ENCODE results near the gene SAFB2.

SAFB2 gene

GRCh38 chr19:5578097-5578846 lies 44.3 kb downstream of the SAFB2 start:
- peak; percentile 86 for DNase-seq

GRCh38 chr19:5575590-5575989 lies 47.0 kb downstream of the SAFB2 start:
- no peak for DNase-seq

GRCh38 chr19:5572556-5573286 lies 49.9 kb downstream of the SAFB2 start:
- no peak for DNase-seq

DNA sequence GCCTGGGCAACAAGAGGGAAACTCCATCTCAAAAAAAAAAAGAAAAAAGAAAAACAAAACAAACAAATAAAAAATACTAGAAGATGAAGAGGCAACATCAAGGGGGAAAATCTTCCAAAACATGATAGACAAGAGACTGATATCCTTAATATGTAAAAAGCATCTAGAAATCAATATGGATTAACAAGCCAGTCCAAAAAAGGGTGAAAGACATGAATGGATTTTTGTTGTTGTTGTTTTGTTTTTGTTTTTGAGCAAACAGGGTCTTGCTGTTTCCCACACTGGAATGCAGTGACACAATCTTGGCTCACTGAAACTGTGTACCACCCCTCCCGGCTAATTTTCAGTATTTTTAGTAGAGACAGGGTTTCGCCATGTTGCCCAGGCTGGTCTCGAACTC lies 50.8 kb downstream of the SAFB2 start:
- no peak for DNase-seq

DNA sequence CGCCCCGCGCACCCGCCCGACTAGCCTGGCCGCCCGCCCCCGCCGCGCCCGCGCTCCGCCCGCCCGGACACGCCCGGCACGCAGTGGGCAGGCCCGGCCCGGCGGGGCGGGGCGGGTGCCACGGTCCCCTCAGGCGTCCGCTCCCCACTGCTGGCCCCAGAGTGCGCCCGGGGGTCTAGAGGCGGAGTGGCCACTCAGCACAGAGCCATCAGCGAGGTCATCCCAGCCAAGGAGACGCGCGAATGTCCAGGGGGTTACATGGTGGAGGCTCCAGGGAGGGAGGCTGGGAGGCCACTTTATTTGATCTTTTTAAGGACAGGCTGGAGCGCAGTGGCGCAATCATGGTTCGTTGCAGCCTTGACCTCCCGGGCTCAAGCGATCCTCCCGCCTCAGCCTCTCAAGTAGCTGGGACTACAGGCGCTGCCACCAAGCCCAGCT lies 54.6 kb downstream of the SAFB2 start:
- no peak for DNase-seq

DNA sequence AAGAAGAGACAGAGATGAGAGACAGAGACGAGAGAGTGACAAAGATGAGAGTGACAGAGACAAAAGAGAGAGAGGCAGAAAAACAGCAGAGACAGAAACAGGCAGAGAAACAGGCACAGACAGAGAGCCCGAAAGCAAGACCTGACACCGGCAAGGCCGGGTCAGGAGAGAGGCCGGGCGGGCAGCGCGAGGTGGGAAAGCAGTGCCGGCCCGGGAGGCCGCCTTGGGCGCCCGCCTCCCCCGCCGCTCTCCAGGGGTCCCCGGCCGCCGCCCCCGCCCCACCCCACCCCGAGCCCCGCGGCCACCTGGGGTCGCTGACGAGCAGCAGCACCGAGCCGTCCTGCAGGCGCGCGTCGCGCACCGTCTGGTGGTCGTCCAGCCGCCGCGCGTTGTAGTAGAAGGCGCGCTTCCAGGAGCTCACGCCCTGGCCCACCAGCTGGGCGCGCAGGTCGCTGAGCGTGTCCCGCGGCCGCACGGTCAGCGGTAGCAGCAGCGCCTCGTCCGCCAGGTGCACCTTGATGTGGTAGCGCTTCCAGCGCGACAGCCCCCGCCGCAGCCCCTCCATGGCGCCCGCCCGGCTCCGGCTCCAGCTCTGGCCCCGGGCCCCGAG lies 55.1 kb downstream of the SAFB2 start, which contains the start of gene TINCR:
Gene TINCR, minus strand, starts transcription at position 594 of the 610 bp plus-strand sequence.
- DNase-seq: no peak

DNA sequence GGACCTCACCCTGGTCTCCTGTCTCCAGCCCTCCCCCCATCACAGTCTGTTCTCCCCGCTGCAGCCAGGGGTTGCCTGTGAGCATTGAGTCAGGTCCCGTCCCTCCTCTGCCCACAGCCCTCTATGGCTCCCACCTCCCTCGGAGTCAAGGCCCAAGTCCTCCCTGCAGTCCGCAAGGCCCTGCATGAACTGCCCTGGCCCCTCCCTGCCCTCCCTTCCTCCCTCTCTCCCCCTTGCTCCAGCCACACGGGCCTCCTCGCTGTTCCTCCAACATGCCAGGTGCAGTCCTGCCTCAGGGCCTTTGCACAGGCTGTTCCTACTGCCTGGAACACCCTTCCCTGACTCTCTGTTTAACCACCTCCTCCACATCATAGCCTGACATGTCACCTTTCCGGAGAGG lies 57.6 kb downstream of the SAFB2 start:
- no peak for DNase-seq

GRCh38 chr19:5563935-5564612 lies 58.5 kb downstream of the SAFB2 start:
- no peak for DNase-seq

- no peak for DNase-seq
These were observed 59.6 kb downstream of the SAFB2 start for GRCh38 chr19:5563008-5563431.

DNA sequence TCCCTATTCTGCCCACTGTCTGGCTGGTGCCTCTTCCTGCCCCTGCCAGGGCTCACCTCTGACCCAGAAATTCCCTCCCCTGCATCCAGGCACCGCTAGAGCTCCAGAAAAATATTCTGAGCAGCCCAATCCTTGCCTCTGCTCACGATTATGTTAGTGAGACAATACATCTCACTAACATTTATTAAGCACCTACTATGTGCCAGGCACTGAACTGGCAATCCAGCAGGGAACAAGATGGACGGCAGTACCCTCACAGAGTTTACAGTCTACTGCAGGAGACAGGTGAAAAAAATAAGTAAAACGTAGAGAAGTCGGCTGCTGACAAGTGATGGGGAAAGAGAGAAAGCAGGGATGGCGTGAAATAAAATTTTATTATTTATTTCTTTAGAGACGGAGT lies 60.3 kb downstream of the SAFB2 start:
- DNase-seq: no peak

- DNase-seq: no peak
These were observed 61.0 kb downstream of the SAFB2 start for GRCh38 chr19:5561559-5561958.

DNA sequence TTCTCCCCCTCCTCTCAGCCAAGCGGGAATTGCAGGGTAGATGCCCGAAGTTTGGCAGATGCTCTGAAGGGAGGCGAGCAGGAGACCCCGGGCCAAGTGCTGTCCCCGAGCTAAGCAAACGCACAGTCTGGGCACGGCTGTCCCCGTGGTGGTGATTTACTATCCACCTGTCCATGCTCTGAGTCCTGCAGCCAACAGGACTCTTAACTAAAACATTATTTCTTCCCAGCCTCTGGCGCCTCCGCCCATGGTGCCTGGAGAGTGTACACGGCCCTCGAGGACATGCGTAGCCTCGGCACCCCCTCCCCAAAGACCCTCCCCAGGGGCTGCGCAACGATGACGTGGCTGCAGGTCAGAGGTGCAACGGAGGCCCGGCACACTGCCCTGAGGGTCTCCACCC lies 62.4 kb downstream of the SAFB2 start:
- DNase-seq: no peak

GRCh38 chr19:5559804-5560133 lies 62.8 kb downstream of the SAFB2 start:
- no peak for DNase-seq

DNA sequence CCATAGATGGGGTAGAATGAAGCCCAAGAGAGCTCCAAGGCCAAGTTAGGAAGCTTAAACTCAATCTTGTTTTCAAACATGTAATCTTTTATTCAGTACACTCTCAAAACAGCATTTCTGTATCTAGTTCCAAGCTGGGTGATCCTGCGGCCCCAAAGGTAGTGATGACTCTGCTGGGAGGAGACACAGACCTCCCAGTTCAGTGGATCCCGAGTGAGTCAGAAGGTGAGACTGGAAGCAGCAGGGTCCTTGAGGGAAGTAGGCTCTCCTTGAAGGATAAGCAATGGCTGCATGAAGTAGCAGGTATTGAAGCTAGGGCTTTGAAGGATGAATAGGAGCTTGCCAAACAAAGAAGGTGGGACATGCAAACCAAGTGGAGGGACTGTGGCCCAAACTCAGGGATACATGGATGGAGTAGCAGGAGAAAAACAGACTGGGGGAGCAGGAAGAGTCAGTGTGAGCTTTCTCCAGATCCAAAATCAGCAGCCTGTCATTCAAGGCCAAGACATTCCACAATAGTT lies 64.4 kb downstream of the SAFB2 start:
- DNase-seq: no peak

DNA sequence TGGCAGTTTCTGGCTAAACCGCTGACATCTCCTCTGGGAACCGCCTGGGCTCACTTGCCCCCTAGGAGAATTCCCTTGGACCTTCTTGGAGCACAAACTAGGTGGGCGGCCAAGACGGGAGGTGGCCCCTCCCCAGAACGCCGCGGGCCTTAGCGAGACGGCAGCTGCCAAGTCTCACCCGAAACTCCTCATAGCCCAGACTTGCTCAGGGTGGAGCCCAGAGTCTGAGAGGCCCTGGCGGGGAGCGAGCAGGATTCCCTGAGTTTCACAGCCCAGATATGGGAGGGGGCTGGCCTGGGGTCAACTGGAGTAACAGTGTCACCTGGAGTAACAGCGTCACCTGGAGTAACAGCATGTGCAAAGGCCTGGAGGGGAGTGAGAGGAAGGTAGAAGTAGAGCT lies 64.9 kb downstream of the SAFB2 start:
- DNase-seq: no peak

DNA sequence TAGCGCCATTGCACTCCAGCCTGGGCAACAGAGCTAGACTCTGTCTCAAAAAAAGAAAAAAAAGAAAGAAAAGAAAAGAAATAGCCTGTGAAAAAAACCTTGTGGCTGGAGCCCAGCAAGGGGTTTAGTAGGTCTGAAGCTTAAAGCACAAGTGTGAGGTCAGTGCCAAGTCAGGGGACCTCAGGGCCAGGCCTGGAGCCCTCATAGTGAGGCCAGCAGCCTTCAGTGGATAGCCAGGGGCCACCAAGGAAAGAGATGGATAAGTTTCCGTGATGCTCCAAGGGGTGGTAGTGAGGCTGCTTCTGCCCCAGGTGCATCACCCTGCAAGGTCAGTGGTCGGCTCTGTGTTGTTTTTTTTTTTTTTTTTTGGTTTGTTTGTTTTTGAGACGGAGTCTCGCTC lies 67.7 kb downstream of the SAFB2 start:
- DNase-seq: no peak

DNA sequence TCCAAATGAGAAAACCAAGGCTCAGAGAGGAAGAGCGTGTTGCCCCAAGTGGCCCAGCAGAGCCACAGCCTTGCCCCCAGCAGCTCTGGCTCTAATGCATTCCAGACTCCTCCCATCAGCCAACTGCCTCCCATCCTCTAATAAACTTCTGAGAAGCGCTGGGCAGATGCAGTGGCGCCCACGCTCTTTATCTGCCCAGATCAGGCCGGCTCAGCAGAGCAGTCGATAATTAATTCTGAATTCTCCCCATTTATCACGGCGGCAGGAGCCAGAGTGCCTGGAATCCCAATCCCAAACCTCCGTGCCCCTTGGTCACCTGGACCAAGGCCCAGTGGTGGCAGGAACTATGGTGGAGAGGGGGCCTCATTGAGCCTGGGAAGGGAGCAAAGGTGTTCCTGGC lies 68.7 kb downstream of the SAFB2 start:
- no peak for DNase-seq

DNA sequence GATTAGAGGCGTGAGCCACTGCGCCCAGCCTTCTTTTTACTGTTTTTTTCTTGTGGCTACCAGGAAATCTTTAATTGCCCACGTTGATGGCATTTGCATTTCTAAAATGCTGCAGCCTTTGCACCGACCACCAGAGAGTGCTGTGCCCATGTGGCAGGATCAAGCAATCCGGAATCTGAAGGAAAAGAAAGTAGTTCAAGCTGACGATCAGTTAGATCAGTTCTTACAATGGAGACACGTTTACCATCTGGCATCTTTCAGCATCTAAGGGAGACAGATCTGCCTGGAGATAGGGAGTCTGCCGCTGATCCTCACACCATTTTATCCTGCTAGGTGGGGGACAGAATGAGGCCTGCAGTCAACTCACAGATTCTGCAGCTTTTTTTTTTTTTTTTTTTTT lies 74.7 kb downstream of the SAFB2 start:
- no peak for DNase-seq

GRCh38 chr19:5545984-5546383 lies 76.6 kb downstream of the SAFB2 start:
- DNase-seq: no peak

GRCh38 chr19:5545051-5545450 lies 77.5 kb downstream of the SAFB2 start:
- DNase-seq: no peak

- no peak for DNase-seq
These were observed 79.9 kb downstream of the SAFB2 start for GRCh38 chr19:5542665-5543064.

- DNase-seq: no peak
These were observed 81.1 kb downstream of the SAFB2 start for GRCh38 chr19:5541456-5541855.

DNA sequence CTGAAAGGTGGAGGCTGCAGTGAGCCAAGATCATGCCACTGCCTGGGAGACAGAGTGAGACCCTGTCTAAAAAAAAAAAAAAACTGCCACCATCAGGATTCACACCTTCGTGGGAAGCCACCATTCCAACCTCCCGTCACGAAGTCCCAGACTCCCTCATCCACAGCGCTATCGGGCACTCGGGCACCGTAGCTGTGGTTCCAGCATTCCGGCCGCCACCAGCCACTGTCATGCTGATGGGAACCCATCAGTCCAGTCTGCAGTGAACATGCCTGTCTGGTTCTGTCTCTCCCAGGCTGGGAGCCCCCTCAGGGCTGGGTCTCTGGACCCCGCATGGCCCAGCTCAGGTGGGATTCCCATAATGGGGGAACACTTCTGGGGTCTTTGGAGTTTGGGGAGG lies 82.4 kb downstream of the SAFB2 start:
- DNase-seq: no peak
